PFSK-1 (cell line): ENCODE results near the gene RFTN1.

Experiments
- POLR2AphosphoS5 ChIP-seq: IDR thresholded peaks from 2 replicates; pipeline ENCODE4 v1.6.1; 2012; ENCODE audit warnings: low read depth, mild to moderate bottlenecking, control low read depth, low read length, moderate library complexity
- REST ChIP-seq, 2 experiments: IDR thresholded peaks; 2 replicates each; pipeline versions ENCODE4 v1.6.1 to v1.8.0; 2011 to 2012; ENCODE audit warnings: low read depth in 2 of 2, low read length in 2 of 2, control low read depth in 1 of 2, inconsistent platforms in 1 of 2, mild to moderate bottlenecking in 1 of 2, moderate library complexity in 1 of 2; ENCODE audit not compliant: insufficient read depth in 1 of 2
- SIN3A ChIP-seq: IDR thresholded peaks from 2 replicates; pipeline ENCODE4 v1.6.1; 2012; ENCODE audit warnings: mild to moderate bottlenecking, low read length, moderate library complexity, borderline replicate concordance; ENCODE audit not compliant: insufficient read depth
- TAF1 ChIP-seq: IDR thresholded peaks from 2 replicates; pipeline ENCODE4 v1.6.1; 2012; ENCODE audit warnings: low read length, control low read depth, borderline replicate concordance; ENCODE audit not compliant: insufficient read depth

- no peak for TF ChIP-seq POLR2AphosphoS5
- TF ChIP-seq SIN3A: no peak
- TF ChIP-seq REST (IDR thresholded peaks at IDR 0.05; ENCODE audit: insufficient read depth in 1 of 2, low read depth in 2 of 2, low read length in 2 of 2): no peak
- no peak for TF ChIP-seq TAF1
Observed at GRCh38 chr3:16559653-16560365, 46.3 kb upstream of the RFTN1 start.
